Measurements from ENCODE around the gene CAMK1D. TPM values are rescaled to one million over a fixed set of nuclear protein-coding genes. Genes with fewer than 3 reads are reported as not detected.

Gene CAMK1D
- total and polyA plus RNA-seq, 2 of the 4 experiments (the other 2 are of a cell fraction), result 5.0 to 5.3 TPM

- Histone ChIP-seq H3K9me3 (ENCODE audit: control insufficient read depth, insufficient read depth, low read length) (no peaks in the 10 kb centered on the region), H2BK5ac (ENCODE audit: low read depth, low read length, poor library complexity, severe bottlenecking) (no peak overlapping the region), H3K18ac (ENCODE audit: low read depth, low read length) (no peak overlapping the region), H3K36me3 (ENCODE audit: control insufficient read depth, insufficient read depth, low read length) (no peaks in the 10 kb centered on the region), H3K9me1 (ENCODE audit: insufficient read depth, low read length) (no peaks in the 10 kb centered on the region), H3K4ac (ENCODE audit: low read depth, low read length) (no peak overlapping the region), H3K4me3 (ENCODE audit: insufficient read depth, low read depth, low read length) (no peak overlapping the region), H2BK20ac (ENCODE audit: low read depth, low read length) (no peak overlapping the region), H3K27ac (ENCODE audit: insufficient read depth, low read length) (no peak overlapping the region), H3K56ac (ENCODE audit: extremely low read depth, insufficient read depth, low read length) (no peak overlapping the region), H3K4me2 (ENCODE audit: low read depth, low read length) (no peak overlapping the region), H2AFZ (replicated peaks; ENCODE audit: low read length, poor library complexity) (no peak overlapping the region), H4K8ac (ENCODE audit: low read depth in 2 of 2, low read length in 2 of 2) (no peak overlapping the region), H2AK5ac (ENCODE audit: low read depth, low read length) (no peak overlapping the region), H3K79me1 (ENCODE audit: low read depth in 1 of 2, low read length in 2 of 2) (no peaks in the 10 kb centered on the region), H2AK9ac (replicated peaks; ENCODE audit: low read depth, low read length, poor library complexity) (no peak overlapping the region), H2BK120ac (ENCODE audit: low read depth, low read length) (no peak overlapping the region), H4K5ac (ENCODE audit: low read depth, low read length) (no peak overlapping the region), H4K20me1 (ENCODE audit: insufficient read depth, low read length) (no peaks in the 10 kb centered on the region), H2BK15ac (ENCODE audit: low read depth, low read length) (no peak overlapping the region), H3K23ac (ENCODE audit: low read depth, low read length) (no peak overlapping the region), H3K14ac (replicated peaks; ENCODE audit: low read depth, low read length) (no peak overlapping the region), H3K9ac (ENCODE audit: low read depth, low read length) (no peak overlapping the region), H4K91ac (ENCODE audit: insufficient read depth, low read depth, low read length) (no peak overlapping the region), H3K27me3 (ENCODE audit: control insufficient read depth, insufficient read depth, low read length) (peaks cover 4% of the 10 kb centered on the region; the same call in 1 of the 2 replicates), H3K4me1 (ENCODE audit: control insufficient read depth, insufficient read depth, low read length) (no peaks in the 10 kb centered on the region)
- intact Hi-C loops (cut with micrococcal nuclease) (no loop called here), in situ Hi-C loops (cut with MboI; ENCODE audit: low sequenced_read_pairs) (no loop called here), dilution Hi-C loops (cut with HindIII; ENCODE audit: low sequenced_read_pairs, unreplicated experiment) (no loop called here)
- DNase-seq (no peak), ATAC-seq (ENCODE audit: low read depth) (no peak)
- CTCF ChIA-PET, result no interaction called here
- no peak for TF ChIP-seq MAFK (IDR thresholded peaks at IDR 0.05; ENCODE audit: low read depth, low read length)
- TF ChIP-seq CTCF (conservative IDR thresholded peaks at IDR 0.05; ENCODE audit: low read depth, low read length), result no peak
- no peak for TF ChIP-seq BHLHE40 (IDR thresholded peaks at IDR 0.05; ENCODE audit: low read depth, low read length)
- no peak for TF ChIP-seq MXI1 (IDR thresholded peaks at IDR 0.05; ENCODE audit: borderline replicate concordance, low read depth, low read length)
- no peak for TF ChIP-seq FOS (IDR thresholded peaks at IDR 0.05; ENCODE audit: low read depth, low read length)
- no peak for TF ChIP-seq RAD21 (IDR thresholded peaks at IDR 0.05; ENCODE audit: low read length)
- no peak for TF ChIP-seq RFX5 (IDR thresholded peaks at IDR 0.05; ENCODE audit: low read depth, low read length)
- no peak for TF ChIP-seq RCOR1 (IDR thresholded peaks at IDR 0.05; ENCODE audit: insufficient replicate concordance, low read length)
- no peak for TF ChIP-seq CHD1 (IDR thresholded peaks at IDR 0.05; ENCODE audit: low read depth, low read length)
- TF ChIP-seq POLR2A (IDR thresholded peaks at IDR 0.05; ENCODE audit: low read depth, low read length), result no peak
- TF ChIP-seq ELK1 (IDR thresholded peaks at IDR 0.05; ENCODE audit: borderline replicate concordance, low read depth, low read length), result no peak
- no peak for TF ChIP-seq MAZ (IDR thresholded peaks at IDR 0.05; ENCODE audit: borderline replicate concordance, low read depth, low read length)
- TF ChIP-seq USF2 (IDR thresholded peaks at IDR 0.05; ENCODE audit: low read depth, low read length), result no peak
- TF ChIP-seq CEBPB (IDR thresholded peaks at IDR 0.05; ENCODE audit: low read depth, low read length), result no peak
- no peak for TF ChIP-seq SMC3 (IDR thresholded peaks at IDR 0.05; ENCODE audit: low read depth, low read length)
- TF ChIP-seq NFE2L2 (IDR thresholded peaks at IDR 0.05; ENCODE audit: low read depth, low read length), result no peak
- no TSS peak for BruUV-seq (replicated peaks)
- 87% methylated on average over 3 of the region's 16 CpGs; no CpG with 5 or more reads in 1 of the 2 experiments for WGBS, 2 experiments (ENCODE audit: extremely low coverage in 2 of 2, insufficient read length in 1 of 2)
- POLR2A ChIA-PET (ENCODE audit: unreplicated experiment), result no interaction called here
Observed at GRCh38 chr10:12488626-12489025, 139.3 kb downstream of the CAMK1D start.

All from IMR-90 (cell line).